ENCODE measurements around the gene NGB.

NGB gene

DNA sequence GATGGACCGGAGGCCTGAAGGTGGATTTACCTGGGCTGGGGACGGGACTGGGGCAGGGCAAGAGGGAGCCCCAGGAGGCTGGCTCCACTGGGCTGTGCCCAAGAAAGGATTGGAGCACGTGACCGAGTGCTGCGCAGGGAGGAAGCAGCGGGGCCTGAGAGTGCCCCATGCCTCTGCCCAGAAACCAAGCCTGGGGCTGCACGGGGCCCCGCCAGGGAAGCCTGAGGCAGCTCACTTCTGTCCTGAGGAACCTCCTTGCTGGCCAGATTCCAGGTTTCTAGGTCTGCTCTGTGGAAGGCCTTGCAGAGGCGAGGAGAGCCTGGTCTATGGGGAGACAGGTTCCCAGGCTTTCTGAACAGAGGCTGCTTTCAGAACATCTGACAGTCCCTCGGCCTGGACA is 10.4 kb downstream of the NGB start:
- no peak for DNase-seq

DNA sequence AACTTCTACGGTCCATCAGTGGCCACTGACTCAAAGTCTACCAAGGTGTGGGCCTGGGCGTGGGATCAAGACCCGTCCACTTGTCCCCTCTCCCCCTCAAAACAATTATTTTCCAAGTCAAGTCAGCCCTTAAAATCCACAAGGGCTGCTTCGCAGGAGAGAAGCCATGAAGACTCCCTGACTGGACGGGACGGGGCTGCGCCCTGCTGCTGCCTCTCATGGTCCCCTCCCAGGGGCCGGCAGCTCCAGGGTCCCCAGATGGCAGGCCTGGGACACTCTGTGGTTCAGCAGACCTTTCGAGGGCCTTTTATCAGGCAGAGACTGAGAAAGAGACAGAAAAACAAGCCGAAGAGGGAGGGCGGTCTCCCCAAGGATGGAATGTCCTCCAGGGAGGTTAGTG is 10.8 kb downstream of the NGB start:
- no peak for DNase-seq

DNA sequence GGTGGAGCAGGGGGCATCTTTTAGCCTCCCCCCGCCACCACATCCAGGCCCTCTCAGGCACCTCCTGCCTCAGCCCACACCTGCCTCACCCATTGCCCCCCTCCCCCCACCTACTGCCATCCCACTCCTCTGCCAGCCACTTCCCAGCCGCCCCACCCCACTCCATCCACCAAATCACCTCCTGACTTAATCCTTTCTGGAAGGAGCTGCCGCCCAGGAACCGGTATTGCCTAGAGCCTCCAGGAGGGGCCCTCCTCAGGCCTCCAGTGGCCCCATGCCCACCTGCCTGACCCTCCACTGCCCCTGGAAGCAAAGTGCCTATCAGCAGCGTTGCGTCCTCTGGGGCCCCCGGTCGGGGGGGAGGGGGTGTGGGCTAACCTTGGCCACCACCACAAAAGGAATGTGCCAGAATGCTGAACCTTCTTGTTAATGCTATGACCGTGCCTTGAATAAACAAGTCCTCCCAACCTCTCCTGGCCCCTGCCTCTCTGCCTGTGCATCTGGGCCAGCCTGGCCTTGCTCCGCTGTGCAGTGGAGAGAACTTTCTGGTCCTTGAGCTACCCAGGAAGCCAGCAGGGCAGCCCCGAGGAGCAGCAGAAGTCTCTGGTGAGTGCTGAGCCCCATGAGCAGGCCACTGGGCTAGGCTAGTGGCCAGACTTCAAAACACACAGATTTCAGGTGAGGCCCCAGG is 11.8 kb downstream of the NGB start:
- DNase-seq, result no peak

DNA sequence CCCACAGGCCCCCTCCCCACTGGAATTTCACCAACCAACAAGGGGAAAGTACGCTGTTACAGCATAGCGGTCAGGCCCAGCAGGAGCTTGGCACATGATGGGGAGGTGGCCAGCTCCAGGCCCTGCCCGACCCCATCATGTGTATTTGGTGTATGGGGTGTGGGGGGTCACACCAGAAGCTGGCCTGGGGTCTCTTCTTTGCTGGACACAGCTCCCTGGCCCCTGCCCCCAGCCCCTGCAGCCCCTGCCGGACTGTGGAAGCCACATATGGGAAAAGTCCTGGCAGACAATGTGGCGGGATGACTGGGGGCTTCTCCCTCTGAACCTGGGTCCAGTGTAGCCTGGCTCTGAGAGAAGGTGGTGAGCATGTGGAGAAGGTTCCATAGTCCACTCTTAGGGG is 12.4 kb downstream of the NGB start:
- no peak for DNase-seq

- DNase-seq, result no peak
These were observed 13.3 kb downstream of the NGB start for GRCh38 chr14:77257700-77258099.

DNA sequence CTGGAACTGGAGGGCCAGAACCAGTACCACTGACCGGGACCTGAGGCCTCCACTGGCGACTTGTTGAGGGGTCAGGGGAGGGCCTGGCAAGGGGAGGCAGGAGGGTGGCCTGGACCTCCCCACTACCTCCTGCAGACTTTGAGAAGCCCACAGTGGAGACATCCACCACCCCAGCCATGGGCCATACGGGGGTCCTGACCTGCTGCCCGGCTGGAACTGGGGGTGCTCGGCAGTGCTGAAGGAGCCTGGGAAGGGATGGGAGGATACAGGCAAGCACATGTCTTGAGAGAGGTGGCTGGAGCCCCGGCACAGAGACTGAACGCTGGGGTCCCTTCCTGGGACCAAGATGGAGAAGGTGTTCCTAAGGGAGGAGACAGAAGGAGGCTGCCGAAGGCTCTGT is 14.3 kb downstream of the NGB start:
- no peak for DNase-seq

GRCh38 chr14:77253333-77254190 is 17.4 kb downstream of the NGB start:
- no peak for DNase-seq

DNA sequence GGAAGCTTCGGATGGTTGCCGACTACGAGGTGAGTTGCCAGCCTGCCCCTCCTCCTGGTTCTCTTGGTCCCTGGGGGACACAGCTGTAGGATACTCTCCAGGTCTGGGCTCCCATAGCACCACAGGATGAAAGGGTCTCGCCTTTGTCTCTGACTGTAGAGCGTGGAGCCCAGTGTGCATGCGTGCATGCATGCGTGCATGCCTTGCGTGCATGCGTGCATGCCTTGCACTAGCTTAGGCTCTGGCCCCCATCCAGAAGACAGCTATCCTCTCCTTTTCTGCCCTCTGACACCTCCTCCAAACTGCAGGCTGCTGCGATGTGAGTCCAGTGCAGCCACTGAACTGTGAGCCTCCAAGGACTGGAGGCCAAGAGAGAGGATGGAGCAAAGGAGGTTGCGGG is 19.1 kb downstream of the NGB start:
- no peak for DNase-seq

DNA sequence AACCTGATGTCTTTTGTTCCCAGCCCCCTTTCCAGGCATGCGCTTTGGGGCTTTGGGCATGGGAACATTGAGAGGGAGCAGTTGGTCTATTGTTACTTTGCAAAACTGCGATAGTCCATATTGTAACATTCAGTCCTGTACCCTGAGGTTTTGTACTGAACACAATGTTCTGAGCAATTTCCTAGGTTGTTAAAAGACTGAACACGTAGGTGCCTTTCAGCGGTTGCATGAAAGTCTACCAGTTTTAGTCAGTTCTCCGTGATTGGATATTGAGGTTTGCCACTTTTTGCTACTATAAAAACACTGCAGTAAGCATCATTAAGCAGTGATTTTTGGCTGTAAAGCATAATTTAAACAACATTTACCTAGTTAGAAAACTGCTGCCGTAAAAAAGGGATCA is 20.1 kb downstream of the NGB start:
- DNase-seq, result no peak

DNA sequence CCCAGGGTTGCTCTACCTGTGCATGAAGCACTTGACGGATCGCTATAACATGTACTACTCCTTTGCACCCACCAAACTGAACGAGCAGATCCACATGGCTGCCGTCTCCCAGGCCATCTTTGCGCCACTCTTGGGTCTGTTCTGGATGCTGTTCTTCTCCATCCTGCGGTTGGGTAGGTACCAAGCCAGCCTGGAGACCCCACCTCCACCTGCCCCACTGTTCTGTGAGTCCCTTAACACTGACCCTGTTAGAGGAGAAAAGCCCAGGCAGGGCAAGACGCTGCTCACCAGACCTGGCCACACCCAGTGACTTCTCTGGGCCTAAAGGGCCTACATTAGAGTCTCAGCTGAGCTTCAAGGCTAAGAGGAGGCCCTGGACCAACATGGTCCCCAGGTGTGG is 21.7 kb downstream of the NGB start:
- DNase-seq, result no peak

DNA sequence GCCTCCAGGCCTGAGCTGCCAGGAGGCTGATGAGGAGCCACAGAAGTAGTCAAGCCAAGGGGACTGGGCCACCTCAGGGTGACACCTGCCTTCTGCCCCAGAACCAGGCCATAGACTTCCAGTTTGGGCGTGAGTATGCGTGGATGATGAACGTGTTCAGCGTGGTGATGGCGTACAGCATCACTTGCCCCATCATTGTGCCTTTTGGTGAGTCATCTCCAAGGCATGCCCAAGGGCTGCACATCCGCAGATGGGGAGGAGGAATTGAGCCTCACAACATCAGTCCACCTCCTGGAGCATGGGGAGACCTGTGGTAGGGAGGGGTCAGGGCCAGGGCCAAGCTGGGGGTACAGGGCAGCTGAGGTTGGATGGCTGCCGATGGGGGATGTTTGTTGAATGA is 22.3 kb downstream of the NGB start:
- no peak for DNase-seq

DNA sequence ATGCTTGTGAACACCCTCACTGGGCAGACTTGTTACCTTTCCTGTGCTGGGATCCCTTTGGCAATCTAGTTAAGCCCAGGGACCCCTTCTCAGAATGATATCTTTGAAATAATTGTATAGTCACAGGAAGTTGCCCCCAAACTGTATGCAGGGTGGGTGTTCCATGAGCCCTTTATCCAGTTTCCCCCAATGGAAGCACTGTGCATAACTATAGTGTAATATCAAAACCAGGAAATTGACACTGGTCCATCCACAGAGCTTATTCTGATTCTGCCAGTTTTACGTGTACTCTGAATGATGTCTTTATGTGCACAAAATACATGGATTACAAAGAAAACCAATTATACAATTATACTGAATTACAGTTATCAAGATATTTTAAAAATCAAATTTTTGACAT is 24.2 kb downstream of the NGB start:
- no peak for DNase-seq

DNA sequence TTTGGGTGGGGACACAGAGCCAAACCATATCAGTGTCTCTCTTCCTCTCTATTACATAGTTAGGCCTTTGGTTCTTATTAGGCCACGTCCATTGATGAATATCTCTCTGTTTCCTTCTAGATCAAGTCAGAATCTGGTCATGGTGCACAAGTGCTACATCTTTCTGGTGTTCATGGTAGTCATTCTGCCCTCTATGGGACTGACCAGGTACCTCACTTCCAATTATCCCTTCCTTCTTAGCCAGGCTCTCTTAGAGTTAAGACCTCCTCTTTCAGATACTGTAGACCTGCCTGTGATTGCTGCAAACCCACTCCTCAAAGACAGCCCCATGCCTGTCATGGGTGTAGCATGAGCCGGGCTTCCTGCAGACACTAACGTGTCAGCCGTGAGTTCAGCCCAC is 25.2 kb downstream of the NGB start:
- no peak for DNase-seq

DNA sequence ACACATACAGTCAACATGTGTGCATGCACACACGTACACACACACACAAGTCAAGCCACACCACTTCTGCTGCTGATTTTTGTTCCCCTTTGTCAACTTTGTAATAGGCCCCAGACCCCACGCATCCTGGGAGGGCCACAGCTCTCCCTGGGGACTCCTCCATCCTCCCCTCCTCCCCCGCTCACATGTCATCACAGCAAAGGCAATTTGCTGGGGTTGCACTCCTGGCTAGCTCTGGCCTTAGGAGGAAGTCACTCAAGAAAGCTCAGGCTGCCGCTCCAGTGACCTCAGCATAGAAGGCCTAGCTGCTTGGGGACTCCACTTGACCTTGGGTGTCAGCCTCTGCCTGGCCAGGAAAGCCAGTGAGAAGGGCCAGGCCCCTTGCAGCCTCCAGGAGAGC is 27.2 kb downstream of the NGB start:
- DNase-seq, result no peak

- no peak for DNase-seq
These were observed 28.3 kb downstream of the NGB start for GRCh38 chr14:77242752-77243151.

DNA sequence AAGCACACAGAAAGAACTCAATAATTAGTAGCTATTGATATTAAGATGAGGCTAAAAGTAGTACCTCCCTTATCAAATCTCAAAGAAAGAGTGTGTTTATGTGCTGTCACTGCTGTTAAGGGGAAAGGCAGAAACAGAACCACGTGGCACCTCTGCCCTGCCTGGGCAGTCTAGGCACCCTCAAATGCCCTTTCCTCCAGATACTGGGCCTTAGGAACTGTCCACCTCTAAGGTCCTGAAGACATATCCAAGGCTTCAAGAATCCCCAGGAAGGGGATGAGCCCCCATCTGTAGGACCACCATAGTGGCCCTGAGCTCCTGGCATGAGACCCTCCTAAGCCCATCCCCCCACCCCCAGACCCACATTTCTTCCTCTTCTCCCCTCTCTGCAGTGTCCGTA is 29.1 kb downstream of the NGB start:
- DNase-seq, result no peak

DNA sequence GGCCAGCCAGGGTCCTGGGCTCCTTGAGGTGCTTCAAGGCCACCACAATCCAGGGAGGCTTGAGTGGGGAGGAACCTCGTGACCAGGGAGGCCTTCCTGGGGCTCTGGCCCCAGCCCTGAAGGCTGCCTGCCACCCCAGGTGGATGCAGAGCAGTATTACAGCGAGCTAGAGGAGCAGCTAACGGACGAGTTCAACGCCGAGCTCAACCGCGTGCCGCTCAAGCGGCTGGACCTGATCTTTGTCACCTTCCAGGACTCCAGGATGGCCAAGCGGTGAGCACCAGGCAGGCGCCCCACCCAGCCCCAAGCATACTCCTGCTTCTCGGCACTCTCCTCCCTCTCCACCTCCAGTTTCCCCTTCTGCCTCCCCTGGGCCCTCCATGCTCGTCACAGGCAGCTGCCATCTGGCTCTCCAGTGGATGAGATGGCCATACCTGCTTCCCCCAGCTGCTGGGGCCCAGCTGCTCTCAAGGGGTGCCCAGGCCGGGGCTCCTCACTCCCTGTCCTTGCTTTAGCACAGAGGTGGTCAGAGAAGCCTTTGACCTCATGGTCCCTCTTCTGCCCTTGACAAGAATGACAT is 30.6 kb downstream of the NGB start:
- no peak for DNase-seq

- DNase-seq, result no peak
These were observed 31.6 kb downstream of the NGB start for GRCh38 chr14:77239412-77239811.

- no peak for DNase-seq
These were observed 32.0 kb downstream of the NGB start for GRCh38 chr14:77238996-77239395.

DNA sequence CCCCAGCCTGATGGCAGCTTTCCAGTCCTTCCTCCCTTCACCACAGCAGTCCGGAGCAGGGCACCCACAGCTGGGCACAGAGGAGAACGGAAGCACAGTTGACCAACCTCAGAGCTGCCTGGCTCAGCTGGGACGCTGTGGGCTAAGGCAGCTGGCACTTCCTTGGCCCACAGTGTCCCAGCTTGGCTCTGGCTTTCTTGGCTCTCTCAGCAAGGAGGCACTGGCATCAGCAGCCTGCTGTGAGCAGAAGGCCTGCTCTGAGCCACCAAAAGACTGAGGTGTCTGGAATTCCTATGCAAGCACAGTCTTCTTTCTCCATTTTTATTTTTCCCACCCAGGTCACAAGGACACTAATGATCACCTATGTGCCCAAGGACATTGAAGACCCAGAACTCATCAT is 32.6 kb downstream of the NGB start:
- DNase-seq, result no peak

GRCh38 chr14:77236814-77237213 is 34.2 kb downstream of the NGB start:
- no peak for DNase-seq

- no peak for DNase-seq
These were observed 39.3 kb downstream of the NGB start for GRCh38 chr14:77231721-77232120.

GRCh38 chr14:77230914-77231313 is 40.1 kb downstream of the NGB start:
- DNase-seq, result no peak

DNA sequence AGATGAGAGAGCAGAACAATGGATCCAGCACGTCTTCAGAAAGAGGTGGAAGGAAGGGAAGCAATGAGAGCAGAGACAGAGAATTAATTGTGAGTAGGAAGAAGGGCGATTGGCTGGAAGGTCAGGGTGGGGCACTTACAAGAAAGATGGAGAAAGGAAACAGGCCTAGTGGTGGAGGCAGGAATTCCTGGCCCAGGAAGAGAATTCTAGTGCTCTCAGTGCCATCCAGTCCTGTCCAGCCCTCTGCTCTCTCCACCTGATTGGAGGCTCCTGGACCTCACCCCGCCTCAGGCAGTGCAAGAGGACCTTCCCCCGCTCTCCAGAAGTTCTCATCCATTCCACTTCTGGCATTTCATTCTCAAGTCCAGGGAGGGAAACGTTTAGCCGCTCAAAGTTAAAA is 43.0 kb downstream of the NGB start:
- DNase-seq, result no peak

Measured in fibroblast of upper back skin (primary cell).